ENCODE data around the gene CCNE1. TPM values are rescaled to one million over a fixed set of nuclear protein-coding genes. Genes with fewer than 3 reads are reported as not detected.
A peak's percentile ranks its signal among the peaks of the same experiment; 100 is the strongest.

The CCNE1 gene
- polyA plus RNA-seq, 3 donors, result 1.7 TPM; not detected in 2

DNA sequence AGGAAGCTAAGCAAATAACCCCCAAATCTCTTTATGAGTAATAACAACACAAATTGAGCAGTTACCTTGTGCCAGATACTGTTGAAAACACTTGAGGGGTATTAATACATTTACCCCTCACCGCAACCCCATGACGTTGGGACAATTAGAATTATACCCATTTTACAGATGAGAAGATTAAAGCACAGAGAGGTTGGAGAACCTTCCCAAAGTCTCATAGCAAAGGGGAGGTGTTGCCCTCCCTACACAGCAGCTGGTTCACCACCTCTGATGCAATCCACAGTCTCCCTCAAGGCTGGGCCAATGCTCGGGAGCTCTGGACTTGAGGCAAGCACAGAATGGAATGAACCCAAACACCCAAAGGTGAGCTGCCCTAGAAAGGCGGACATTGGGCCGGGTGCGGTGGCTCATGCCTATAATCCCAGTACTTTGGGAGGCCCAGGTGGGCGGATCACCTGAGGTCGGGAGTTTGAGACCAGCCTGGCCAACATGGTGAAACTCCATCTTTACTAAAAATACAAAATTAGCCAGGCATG lies 3.9 kb upstream of the CCNE1 start:
- peaks cover 0 to 2% (median 0%) of the 10 kb centered on the region in 7 donors for H3K9me3 Mint-ChIP-seq
- Histone ChIP-seq H4K20me1 (ENCODE audit: insufficient read depth, low read length) (no peaks in the 10 kb centered on the region), H3K79me2 (ENCODE audit: insufficient read depth, low read length) (no peaks in the 10 kb centered on the region), H3K4me3 (replicated peaks in 1 of 3; ENCODE audit: low read depth in 2 of 3, low read length in 3 of 3) (no peak overlapping the region), H3K4me2 (replicated peaks; ENCODE audit: extremely low read depth, low read length, poor library complexity, severe bottlenecking) (no peak overlapping the region), H2AFZ (ENCODE audit: insufficient read depth, low read depth, low read length, poor library complexity, severe bottlenecking) (no peak overlapping the region), H3K36me3 (replicated peaks in 1 of 2; ENCODE audit: control insufficient read depth in 1 of 2, insufficient read depth in 2 of 2, low read length in 2 of 2) (no peaks in the 10 kb centered on the region), H3K9ac (ENCODE audit: insufficient read depth, low read length, poor library complexity, severe bottlenecking) (no peak overlapping the region), H3K27ac (ENCODE audit: low read depth in 1 of 2, low read length in 2 of 2) (no peak overlapping the region), H3K4me1 (ENCODE audit: control insufficient read depth in 1 of 2, insufficient read depth in 2 of 2, low read length in 2 of 2) (peaks cover 8 to 16% of the 10 kb centered on the region in 2 donors), H3K27me3 (ENCODE audit: control insufficient read depth in 2 of 2, insufficient read depth in 2 of 2, low read length in 2 of 2) (no peaks in the 10 kb centered on the region), H3K9me3 (replicated peaks in 1 of 2; ENCODE audit: control insufficient read depth in 1 of 2, insufficient read depth in 1 of 2, low read length in 2 of 2) (no peaks in the 10 kb centered on the region)
- peaks cover 11% of the 10 kb centered on the region for H3K4me1 Mint-ChIP-seq
- intact Hi-C loops (cut with micrococcal nuclease), result no loop called here
- no peaks in the 10 kb centered on the region for H3K36me3 Mint-ChIP-seq
- DNase-seq, result no peak
- WGBS (ENCODE audit: insufficient coverage), result 88% methylated on average over 2 of the region's 8 CpGs
- peaks cover 3 to 5% (median 4%) of the 10 kb centered on the region in 3 donors for H3K27me3 Mint-ChIP-seq (ENCODE audit: low read depth in 3 of 3)
- TF ChIP-seq, protein P1, sequence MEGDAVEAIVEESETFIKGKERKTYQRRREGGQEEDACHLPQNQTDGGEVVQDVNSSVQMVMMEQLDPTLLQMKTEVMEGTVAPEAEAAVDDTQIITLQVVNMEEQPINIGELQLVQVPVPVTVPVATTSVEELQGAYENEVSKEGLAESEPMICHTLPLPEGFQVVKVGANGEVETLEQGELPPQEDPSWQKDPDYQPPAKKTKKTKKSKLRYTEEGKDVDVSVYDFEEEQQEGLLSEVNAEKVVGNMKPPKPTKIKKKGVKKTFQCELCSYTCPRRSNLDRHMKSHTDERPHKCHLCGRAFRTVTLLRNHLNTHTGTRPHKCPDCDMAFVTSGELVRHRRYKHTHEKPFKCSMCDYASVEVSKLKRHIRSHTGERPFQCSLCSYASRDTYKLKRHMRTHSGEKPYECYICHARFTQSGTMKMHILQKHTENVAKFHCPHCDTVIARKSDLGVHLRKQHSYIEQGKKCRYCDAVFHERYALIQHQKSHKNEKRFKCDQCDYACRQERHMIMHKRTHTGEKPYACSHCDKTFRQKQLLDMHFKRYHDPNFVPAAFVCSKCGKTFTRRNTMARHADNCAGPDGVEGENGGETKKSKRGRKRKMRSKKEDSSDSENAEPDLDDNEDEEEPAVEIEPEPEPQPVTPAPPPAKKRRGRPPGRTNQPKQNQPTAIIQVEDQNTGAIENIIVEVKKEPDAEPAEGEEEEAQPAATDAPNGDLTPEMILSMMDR (IDR thresholded peaks at IDR 0.05), result no peak
- no peak overlapping the region for H3K4me3 Mint-ChIP-seq
- no peak overlapping the region for H3K27ac Mint-ChIP-seq

DNA sequence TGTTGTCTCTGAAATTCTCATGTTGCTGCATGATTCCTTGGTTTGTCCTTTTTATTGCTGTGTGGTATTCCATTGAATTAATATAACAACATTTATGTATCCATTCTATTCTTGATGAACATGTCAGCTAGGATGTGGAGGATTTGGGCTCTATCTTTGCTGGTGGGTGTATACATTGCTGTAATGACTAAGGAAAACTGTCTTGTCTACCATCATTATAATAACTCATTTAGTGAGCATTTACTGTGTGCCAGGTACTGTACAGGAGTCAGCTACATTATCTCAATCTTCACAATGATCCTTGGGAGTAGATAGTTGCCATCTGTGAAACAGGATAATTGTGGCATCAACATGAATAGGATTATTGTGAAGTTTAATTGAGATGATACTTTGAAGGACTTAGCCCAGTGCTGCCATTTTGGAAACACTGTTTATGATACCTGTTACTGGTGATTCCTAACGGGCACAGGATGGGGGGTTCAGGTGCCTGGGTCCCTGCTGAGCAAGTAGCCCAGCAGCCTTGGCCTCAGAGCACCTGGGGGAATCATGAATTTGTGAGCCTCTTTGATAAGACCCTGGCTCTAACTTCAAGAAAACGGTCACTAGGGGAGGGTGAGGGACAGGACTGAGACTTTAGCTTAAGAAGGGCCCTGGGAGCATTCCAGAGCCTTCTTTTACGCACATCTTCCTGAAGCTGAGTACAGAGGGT lies 1.8 kb upstream of the CCNE1 start:
- WGBS (ENCODE audit: insufficient coverage), result 100% methylated on average over 3 of the region's 3 CpGs
- Histone ChIP-seq H3K4me2 (replicated peaks; ENCODE audit: extremely low read depth, low read length, poor library complexity, severe bottlenecking) (no peak overlapping the region), H3K27ac (ENCODE audit: low read depth in 1 of 2, low read length in 2 of 2) (no peak overlapping the region), H3K4me3 (replicated peaks in 1 of 3; ENCODE audit: low read depth in 2 of 3, low read length in 3 of 3) (no peak overlapping the region), H3K27me3 (ENCODE audit: control insufficient read depth in 2 of 2, insufficient read depth in 2 of 2, low read length in 2 of 2) (no peaks in the 10 kb centered on the region), H4K20me1 (ENCODE audit: insufficient read depth, low read length) (no peaks in the 10 kb centered on the region), H2AFZ (ENCODE audit: insufficient read depth, low read depth, low read length, poor library complexity, severe bottlenecking) (peak overlapping the region; percentile 83), H3K79me2 (ENCODE audit: insufficient read depth, low read length) (no peaks in the 10 kb centered on the region), H3K9me3 (replicated peaks in 1 of 2; ENCODE audit: control insufficient read depth in 1 of 2, insufficient read depth in 1 of 2, low read length in 2 of 2) (no peaks in the 10 kb centered on the region), H3K36me3 (replicated peaks in 1 of 2; ENCODE audit: control insufficient read depth in 1 of 2, insufficient read depth in 2 of 2, low read length in 2 of 2) (no peaks in the 10 kb centered on the region), H3K9ac (ENCODE audit: insufficient read depth, low read length, poor library complexity, severe bottlenecking) (no peak overlapping the region), H3K4me1 (ENCODE audit: control insufficient read depth in 1 of 2, insufficient read depth in 2 of 2, low read length in 2 of 2) (peaks cover 8 to 16% of the 10 kb centered on the region in 2 donors)
- peak overlapping the region in 1 of 2 donors; percentile 20 for H3K4me3 Mint-ChIP-seq
- intact Hi-C loops (cut with micrococcal nuclease), result loop anchor here in 1 of 2 donors (2.0 to 10.0 kb wide), 2 partner anchors 35 to 135 kb away; partner anchors contain the start of gene URI1
- H3K27me3 Mint-ChIP-seq (ENCODE audit: low read depth in 3 of 3), result peaks cover 3 to 7% (median 5%) of the 10 kb centered on the region in 3 donors
- peak overlapping the region in 1 of 7 donors; percentile 74 for H3K27ac Mint-ChIP-seq
- H3K4me1 Mint-ChIP-seq, result peaks cover 11% of the 10 kb centered on the region
- H3K36me3 Mint-ChIP-seq, result peaks cover 0 to 2% of the 10 kb centered on the region in 2 donors
- peaks cover 0 to 2% (median 0%) of the 10 kb centered on the region in 7 donors for H3K9me3 Mint-ChIP-seq
- TF ChIP-seq, protein P1 (IDR thresholded peaks at IDR 0.05), result no peak
- no peak for DNase-seq
